GM18505 (cell line): ENCODE data around the gene BICC1.

Source experiments
- ATAC-seq: cut with Tn5 transposase; IDR thresholded peaks from one replicate; pipeline ENCODE4 v1.9.1; 2021; ENCODE audit not compliant: unreplicated experiment
- POLR2A ChIP-seq: IDR thresholded peaks from 4 replicates; pipeline ENCODE4 v1.6.1; 2011; ENCODE audit warnings: borderline replicate concordance; ENCODE audit not compliant: insufficient read depth, insufficient read length; ENCODE audit errors: extremely low read depth

The BICC1 gene

GRCh38 chr10:58836991-58837575 is 324.4 kb downstream of the BICC1 start:
- ATAC-seq = no peak
- TF ChIP-seq POLR2A = no peak

- no peak for TF ChIP-seq POLR2A
- ATAC-seq = no peak
These were observed 325.2 kb downstream of the BICC1 start for GRCh38 chr10:58837826-58838225.

GRCh38 chr10:58838561-58839208 is 326.0 kb downstream of the BICC1 start:
- ATAC-seq = no peak
- no peak for TF ChIP-seq POLR2A

GRCh38 chr10:58839771-58840170 is 327.1 kb downstream of the BICC1 start:
- ATAC-seq = no peak
- no peak for TF ChIP-seq POLR2A

- no peak for TF ChIP-seq POLR2A
- ATAC-seq = no peak
These were observed 328.3 kb downstream of the BICC1 start for GRCh38 chr10:58840840-58841435.

GRCh38 chr10:58842860-58843376 is 330.2 kb downstream of the BICC1 start:
- TF ChIP-seq POLR2A = no peak
- no peak for ATAC-seq

GRCh38 chr10:58843760-58844159 is 331.1 kb downstream of the BICC1 start:
- no peak for TF ChIP-seq POLR2A
- ATAC-seq = no peak

- ATAC-seq = no peak
- no peak for TF ChIP-seq POLR2A
These were observed 332.0 kb downstream of the BICC1 start for GRCh38 chr10:58844680-58845079.

- ATAC-seq = no peak
- no peak for TF ChIP-seq POLR2A
These were observed 334.2 kb downstream of the BICC1 start for GRCh38 chr10:58846856-58847255.

GRCh38 chr10:58851606-58852005 is 338.9 kb downstream of the BICC1 start:
- TF ChIP-seq POLR2A = no peak
- no peak for ATAC-seq

GRCh38 chr10:58853668-58854067 is 341.0 kb downstream of the BICC1 start:
- TF ChIP-seq POLR2A = no peak
- ATAC-seq = no peak

- ATAC-seq = no peak
- TF ChIP-seq POLR2A = no peak
These were observed 342.1 kb downstream of the BICC1 start for GRCh38 chr10:58854811-58855210.

GRCh38 chr10:58856508-58857240 is 344.0 kb downstream of the BICC1 start:
- TF ChIP-seq POLR2A = no peak
- ATAC-seq = no peak
